Endothelial cell (in vitro differentiated cells): ENCODE measurements around the gene TSPAN3. TPM values are rescaled to one million over a fixed set of nuclear protein-coding genes. Genes with fewer than 3 reads are reported as not detected.

Experiments used
- DNase-seq: peaks from one replicate; pipeline ENCODE4 v3.0.0; 2021; ENCODE audit warnings: low spot score
- H3K27ac Mint-ChIP-seq: one replicate; pipeline ENCODE4 v1.8.0; 2021; ENCODE audit warnings: mixed read lengths, inconsistent platforms; ENCODE audit not compliant: unreplicated experiment
- H3K27me3 Mint-ChIP-seq: one replicate; pipeline ENCODE4 v1.8.0; 2021; ENCODE audit warnings: mild to moderate bottlenecking, moderate library complexity, mixed read lengths, inconsistent platforms; ENCODE audit not compliant: unreplicated experiment
- H3K36me3 Mint-ChIP-seq: one replicate; pipeline ENCODE4 v1.8.0; 2021; ENCODE audit warnings: mild to moderate bottlenecking, low read depth, mixed read lengths, inconsistent platforms; ENCODE audit not compliant: unreplicated experiment
- H3K4me1 Mint-ChIP-seq: one replicate; pipeline ENCODE4 v1.8.0; 2021; ENCODE audit warnings: mild to moderate bottlenecking, mixed read lengths, inconsistent platforms; ENCODE audit not compliant: unreplicated experiment
- H3K4me3 Mint-ChIP-seq: one replicate; pipeline ENCODE4 v1.8.0; 2021; ENCODE audit warnings: mild to moderate bottlenecking, mixed read lengths, inconsistent platforms; ENCODE audit not compliant: unreplicated experiment
- H3K9me3 Mint-ChIP-seq: one replicate; pipeline ENCODE4 v1.8.0; 2021; ENCODE audit warnings: mixed read lengths, inconsistent platforms; ENCODE audit not compliant: unreplicated experiment
- CTCF ChIP-seq: fragments of 200-600 bp; sonication (generic); IDR thresholded peaks from one replicate; pipeline ENCODE4 v1.5.0; 2021; ENCODE audit warnings: antibody characterized with exemption; ENCODE audit not compliant: unreplicated experiment
- total RNA-seq: library from RNA; stranded (reverse); fragmentation: NEBNext Ultra II Directional; extraction: Animal tissue kit (Norgen Biotek cat#: 25700); gene quantifications from one replicate; pipeline ENCODE4 v1.2.1, GENCODE V29; 2021; ENCODE audit not compliant: unreplicated experiment

The TSPAN3 gene
- total RNA-seq, 1 donor from 2014 or later = 140 TPM

DNA sequence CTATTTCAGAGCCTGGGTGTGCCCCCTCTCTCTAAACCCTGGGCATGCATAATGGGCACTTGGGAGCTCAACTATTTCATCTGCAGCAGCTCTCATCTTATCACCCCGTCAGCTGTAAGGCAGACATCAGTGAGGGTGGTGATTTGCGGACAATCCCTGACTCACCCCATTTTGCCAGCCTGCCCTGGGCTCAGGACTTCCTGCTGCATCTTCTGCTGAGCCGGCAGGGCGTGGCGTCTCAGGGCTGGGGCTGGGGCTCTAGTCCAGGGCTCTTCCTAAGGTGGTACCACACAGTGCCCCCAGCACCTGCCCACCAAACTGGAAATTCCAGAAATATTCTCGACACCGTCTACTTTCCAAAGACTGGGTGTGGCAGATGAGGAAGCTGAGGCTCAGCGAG is 76.9 kb downstream of the TSPAN3 start:
- Mint-ChIP-seq H3K27ac (no peak overlapping the region), H3K36me3 (no peaks in the 10 kb centered on the region), H3K4me3 (no peak overlapping the region), H3K4me1 (peaks cover 9% of the 10 kb centered on the region), H3K27me3 (peaks cover 8% of the 10 kb centered on the region), H3K9me3 (no peaks in the 10 kb centered on the region)
- DNase-seq = no peak
- no peak for TF ChIP-seq CTCF

GRCh38 chr15:76993114-76993725 is 77.7 kb downstream of the TSPAN3 start:
- no peak for DNase-seq
- peaks cover 8% of the 10 kb centered on the region for H3K27me3 Mint-ChIP-seq
- no peak overlapping the region for H3K4me3 Mint-ChIP-seq
- no peaks in the 10 kb centered on the region for H3K36me3 Mint-ChIP-seq
- TF ChIP-seq CTCF = no peak
- H3K4me1 Mint-ChIP-seq = peaks cover 17% of the 10 kb centered on the region
- no peaks in the 10 kb centered on the region for H3K9me3 Mint-ChIP-seq
- no peak overlapping the region for H3K27ac Mint-ChIP-seq

DNA sequence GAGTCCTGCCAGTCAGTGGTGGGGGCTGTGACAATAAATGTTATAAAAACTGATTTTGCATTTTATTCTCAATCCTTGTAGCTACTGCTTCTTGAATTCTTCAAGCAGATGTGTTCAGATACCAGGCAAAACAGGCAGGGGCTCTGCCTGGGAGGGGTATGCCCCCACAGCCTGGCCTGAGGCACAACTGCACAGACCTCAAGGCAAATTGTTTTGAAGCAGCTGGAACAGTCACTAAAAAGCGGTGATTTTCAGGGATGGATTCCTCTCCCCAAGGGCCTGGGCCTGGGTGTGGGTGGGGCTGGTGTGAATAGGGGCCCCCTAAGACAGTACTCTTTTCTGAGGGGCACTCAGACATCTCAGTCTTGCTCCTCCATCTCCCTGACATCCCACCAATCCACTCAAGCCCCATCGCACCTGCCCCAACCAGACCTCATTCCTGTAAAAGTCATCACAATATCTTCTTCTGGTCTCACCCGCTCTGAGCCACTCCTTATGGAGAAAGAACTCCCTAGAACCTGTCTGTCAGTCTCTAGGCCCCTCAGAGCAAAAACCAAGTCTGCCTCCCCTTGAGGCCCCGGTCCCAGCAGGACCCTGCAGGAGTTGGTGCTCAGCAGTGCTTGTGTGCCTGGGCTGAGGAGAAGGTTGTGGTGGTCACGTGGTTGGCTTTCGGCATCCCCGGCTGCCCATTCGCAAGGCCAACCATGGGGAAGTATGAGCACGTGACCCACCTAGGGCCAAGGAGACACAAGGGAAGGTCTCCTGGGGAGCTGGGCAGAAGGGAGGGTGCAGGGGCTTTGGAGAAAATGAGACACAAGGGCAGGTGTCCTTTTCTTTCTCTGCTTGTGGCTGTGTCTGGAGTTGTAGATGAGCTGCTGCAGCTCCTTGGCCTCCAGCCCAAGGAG is 78.9 kb downstream of the TSPAN3 start:
- Mint-ChIP-seq H3K36me3 (no peaks in the 10 kb centered on the region), H3K27ac (no peak overlapping the region), H3K4me3 (no peak overlapping the region), H3K4me1 (peaks cover 14% of the 10 kb centered on the region), H3K27me3 (peaks cover 5% of the 10 kb centered on the region), H3K9me3 (no peaks in the 10 kb centered on the region)
- TF ChIP-seq CTCF = no peak
- DNase-seq = no peak

Other genes with a start within 250 kb of the TSPAN3 start
- gene SCAPER, start 165.8 kb downstream of the TSPAN3 start, total RNA-seq = 18.1 TPM
- 76.1 TPM for gene RCN2, start 139.4 kb downstream of the TSPAN3 start, total RNA-seq
- not detected for gene PSTPIP1, start 76.0 kb downstream of the TSPAN3 start, total RNA-seq